H1 (cell line): ENCODE measurements around the gene KLRK1.
"Not testable (repeated sequence)": the region's sequence is repeated elsewhere in the genome, so short reads cannot be mapped to it uniquely, and the experiment has no call there.

Experiments used
- BRCA1 ChIP-seq: IDR thresholded peaks from 2 replicates; pipeline ENCODE4 v1.6.1; 2012; ENCODE audit warnings: low read depth, low read length, improper control_type of control experiment
- CEBPB ChIP-seq: IDR thresholded peaks from 2 replicates; pipeline ENCODE4 v1.6.1; 2012; ENCODE audit warnings: low read depth, low read length
- CHD2 ChIP-seq: IDR thresholded peaks from 2 replicates; pipeline ENCODE4 v1.6.1; 2012; ENCODE audit warnings: low read length, improper control_type of control experiment
- EZH2 ChIP-seq: fragments of 200-600 bp; sonication (generic); IDR thresholded peaks from 2 replicates; pipeline ENCODE4 v1.7.1; 2012; ENCODE audit warnings: low read depth, mild to moderate bottlenecking, moderate library complexity, low read length, inconsistent platforms; ENCODE audit not compliant: severe bottlenecking
- GTF2F1 ChIP-seq: IDR thresholded peaks from 2 replicates; pipeline ENCODE4 v1.6.1; 2012; ENCODE audit warnings: low read depth, low read length, improper control_type of control experiment, borderline replicate concordance
- MAFK ChIP-seq: IDR thresholded peaks from 2 replicates; pipeline ENCODE4 v1.6.1; 2012; ENCODE audit warnings: low read depth, mild to moderate bottlenecking, improper control_type of control experiment, low read length
- PHF8 ChIP-seq: fragments of 200-600 bp; sonication (generic); conservative IDR thresholded peaks from 2 replicates; pipeline ENCODE4 v1.7.1; 2012; ENCODE audit warnings: low read depth, mild to moderate bottlenecking, inconsistent platforms, low read length, moderate library complexity
- POLR2A ChIP-seq, 2 experiments: IDR thresholded peaks; 1 replicate in 1 of 2; 2 replicates in 1 of 2; pipeline ENCODE4 v1.6.1; 2011; ENCODE audit warnings: low read depth in 2 of 2, low read length in 2 of 2, mild to moderate bottlenecking in 2 of 2; ENCODE audit errors: control extremely low read depth in 1 of 2
- TAF1 ChIP-seq: IDR thresholded peaks from 2 replicates; pipeline ENCODE4 v1.6.1; 2011; ENCODE audit warnings: mild to moderate bottlenecking, low read depth, low read length
- YY1 ChIP-seq: IDR thresholded peaks from 2 replicates; pipeline ENCODE4 v1.6.1; 2011; ENCODE audit warnings: low read depth, mild to moderate bottlenecking, low read length
- TF ChIP-seq, protein P1 (sequence below), 3 experiments: IDR thresholded peaks; 1 replicate in 2 of 3; 2 replicates in 1 of 3; pipeline versions ENCODE4 v1.5.1 to v1.6.1; 2011; ENCODE audit warnings: low read length in 3 of 3, mild to moderate bottlenecking in 3 of 3, inconsistent platforms in 2 of 3, low read depth in 1 of 3, moderate library complexity in 1 of 3; ENCODE audit not compliant: insufficient read depth in 1 of 3; ENCODE audit errors: control extremely low read depth in 1 of 3

- TF ChIP-seq YY1; EZH2; CHD2; CEBPB; GTF2F1; BRCA1; POLR2A (IDR thresholded peaks at IDR 0.05; ENCODE audit: control extremely low read depth in 1 of 2, low read depth in 2 of 2, low read length in 2 of 2); TAF1; PHF8; MAFK: not testable (repeated sequence)
- TF ChIP-seq, protein P1, sequence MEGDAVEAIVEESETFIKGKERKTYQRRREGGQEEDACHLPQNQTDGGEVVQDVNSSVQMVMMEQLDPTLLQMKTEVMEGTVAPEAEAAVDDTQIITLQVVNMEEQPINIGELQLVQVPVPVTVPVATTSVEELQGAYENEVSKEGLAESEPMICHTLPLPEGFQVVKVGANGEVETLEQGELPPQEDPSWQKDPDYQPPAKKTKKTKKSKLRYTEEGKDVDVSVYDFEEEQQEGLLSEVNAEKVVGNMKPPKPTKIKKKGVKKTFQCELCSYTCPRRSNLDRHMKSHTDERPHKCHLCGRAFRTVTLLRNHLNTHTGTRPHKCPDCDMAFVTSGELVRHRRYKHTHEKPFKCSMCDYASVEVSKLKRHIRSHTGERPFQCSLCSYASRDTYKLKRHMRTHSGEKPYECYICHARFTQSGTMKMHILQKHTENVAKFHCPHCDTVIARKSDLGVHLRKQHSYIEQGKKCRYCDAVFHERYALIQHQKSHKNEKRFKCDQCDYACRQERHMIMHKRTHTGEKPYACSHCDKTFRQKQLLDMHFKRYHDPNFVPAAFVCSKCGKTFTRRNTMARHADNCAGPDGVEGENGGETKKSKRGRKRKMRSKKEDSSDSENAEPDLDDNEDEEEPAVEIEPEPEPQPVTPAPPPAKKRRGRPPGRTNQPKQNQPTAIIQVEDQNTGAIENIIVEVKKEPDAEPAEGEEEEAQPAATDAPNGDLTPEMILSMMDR (IDR thresholded peaks at IDR 0.05; ENCODE audit: control extremely low read depth in 1 of 3, insufficient read depth in 1 of 3, low read depth in 1 of 3, low read length in 3 of 3) = not testable (repeated sequence)
These were observed 36.1 kb upstream of the KLRK1 start for GRCh38 chr12:10425938-10426337.
